Suprapubic skin (tissue), 4 donors: ENCODE measurements around the gene TMCO4.

Source experiments
- CTCF ChIP-seq, 2 donors: fragments of 200-600 bp in 1 of 2; fragments of 450-650 bp in 1 of 2; sonication (generic) in 1 of 2; IDR thresholded peaks; one replicate each; pipeline ENCODE4 v1.5.1; 2016 to 2019; ENCODE audit warnings: antibody characterized with exemption in 2 of 2, mild to moderate bottlenecking in 1 of 2, moderate library complexity in 1 of 2
- POLR2A ChIP-seq, 2 donors: fragments of 450-650 bp; IDR thresholded peaks; one replicate each; pipeline ENCODE4 v1.6.1; 2017; ENCODE audit warnings: antibody characterized with exemption in 2 of 2, mild to moderate bottlenecking in 2 of 2, moderate library complexity in 2 of 2
- POLR2AphosphoS5 ChIP-seq, 3 donors: sonication (generic); formaldehyde crosslinking; IDR thresholded peaks; one replicate each; pipeline ENCODE4 v1.6.1; 2017; ENCODE audit warnings: antibody characterized with exemption in 3 of 3

- TF ChIP-seq CTCF (IDR thresholded peaks at IDR 0.05) (no peak), POLR2A (IDR thresholded peaks at IDR 0.05) (no peak), POLR2AphosphoS5 (IDR thresholded peaks at IDR 0.05) (no peak)
These were observed 135.1 kb downstream of the TMCO4 start, which contains the start of gene HTR6 for GRCh38 chr1:19664453-19665185.
